ENCODE data around the gene LMNA.
A peak's percentile ranks its signal among the peaks of the same experiment; 100 is the strongest.

Gene LMNA

GRCh38 chr1:156138458-156138867 lies 24.0 kb downstream of the LMNA start:
- H3K4me3 ChIP-seq (ENCODE audit: low read depth in 1 of 2, low read length in 2 of 2): no peak overlapping the region
- H3K27ac ChIP-seq (ENCODE audit: low read length): no peak overlapping the region
- no peaks in the 10 kb centered on the region for H3K9me3 ChIP-seq (ENCODE audit: control insufficient read depth in 1 of 2, low read length in 2 of 2)
- peaks cover 61 to 64% of the 10 kb centered on the region in 2 donors for H3K36me3 ChIP-seq (ENCODE audit: control insufficient read depth in 1 of 2, insufficient read depth in 2 of 2, low read length in 2 of 2)
- no peaks in the 10 kb centered on the region for H3K27me3 ChIP-seq (ENCODE audit: low read depth, low read length)
- H3K4me1 ChIP-seq (ENCODE audit: control insufficient read depth in 1 of 2, insufficient read depth in 2 of 2, low read length in 2 of 2): peaks cover 0 to 36% of the 10 kb centered on the region in 2 donors

GRCh38 chr1:156140879-156141707 lies 26.6 kb downstream of the LMNA start:
- peaks cover 35 to 38% of the 10 kb centered on the region in 2 donors for H3K36me3 ChIP-seq (ENCODE audit: control insufficient read depth in 1 of 2, insufficient read depth in 2 of 2, low read length in 2 of 2)
- no peaks in the 10 kb centered on the region for H3K27me3 ChIP-seq (ENCODE audit: low read depth, low read length)
- H3K4me3 ChIP-seq (ENCODE audit: low read depth in 1 of 2, low read length in 2 of 2): no peak overlapping the region
- H3K27ac ChIP-seq (ENCODE audit: low read length): no peak overlapping the region
- peaks cover 6 to 44% of the 10 kb centered on the region in 2 donors for H3K4me1 ChIP-seq (ENCODE audit: control insufficient read depth in 1 of 2, insufficient read depth in 2 of 2, low read length in 2 of 2)
- H3K9me3 ChIP-seq (ENCODE audit: control insufficient read depth in 1 of 2, low read length in 2 of 2): no peaks in the 10 kb centered on the region

GRCh38 chr1:156143765-156144489 lies 29.4 kb downstream of the LMNA start:
- H3K4me3 ChIP-seq (ENCODE audit: low read depth in 1 of 2, low read length in 2 of 2): no peak overlapping the region
- no peaks in the 10 kb centered on the region for H3K9me3 ChIP-seq (ENCODE audit: control insufficient read depth in 1 of 2, low read length in 2 of 2)
- no peaks in the 10 kb centered on the region for H3K27me3 ChIP-seq (ENCODE audit: low read depth, low read length)
- no peak overlapping the region for H3K27ac ChIP-seq (ENCODE audit: low read length)
- H3K36me3 ChIP-seq (ENCODE audit: control insufficient read depth in 1 of 2, insufficient read depth in 2 of 2, low read length in 2 of 2): peaks cover 8 to 10% of the 10 kb centered on the region in 2 donors
- H3K4me1 ChIP-seq (ENCODE audit: control insufficient read depth in 1 of 2, insufficient read depth in 2 of 2, low read length in 2 of 2): peaks cover 14 to 43% of the 10 kb centered on the region in 2 donors

- H3K36me3 ChIP-seq (ENCODE audit: control insufficient read depth in 1 of 2, insufficient read depth in 2 of 2, low read length in 2 of 2): peaks cover 4 to 8% of the 10 kb centered on the region in 2 donors
- no peaks in the 10 kb centered on the region for H3K27me3 ChIP-seq (ENCODE audit: low read depth, low read length)
- H3K9me3 ChIP-seq (ENCODE audit: control insufficient read depth in 1 of 2, low read length in 2 of 2): no peaks in the 10 kb centered on the region
- H3K4me1 ChIP-seq (ENCODE audit: control insufficient read depth in 1 of 2, insufficient read depth in 2 of 2, low read length in 2 of 2): peaks cover 14 to 37% of the 10 kb centered on the region in 2 donors
- H3K4me3 ChIP-seq (ENCODE audit: low read depth in 1 of 2, low read length in 2 of 2): no peak overlapping the region
- no peak overlapping the region for H3K27ac ChIP-seq (ENCODE audit: low read length)
These were observed 30.2 kb downstream of the LMNA start for GRCh38 chr1:156144742-156145141.

GRCh38 chr1:156145650-156146019 lies 31.1 kb downstream of the LMNA start:
- Histone ChIP-seq H3K4me3 (ENCODE audit: low read depth in 1 of 2, low read length in 2 of 2) (no peak overlapping the region), H3K9me3 (ENCODE audit: control insufficient read depth in 1 of 2, low read length in 2 of 2) (no peaks in the 10 kb centered on the region), H3K27ac (ENCODE audit: low read length) (no peak overlapping the region), H3K4me1 (ENCODE audit: control insufficient read depth in 1 of 2, insufficient read depth in 2 of 2, low read length in 2 of 2) (peaks cover 14 to 28% of the 10 kb centered on the region in 2 donors), H3K27me3 (ENCODE audit: low read depth, low read length) (no peaks in the 10 kb centered on the region), H3K36me3 (ENCODE audit: control insufficient read depth in 1 of 2, insufficient read depth in 2 of 2, low read length in 2 of 2) (peaks cover 0 to 4% of the 10 kb centered on the region in 2 donors)

GRCh38 chr1:156146020-156146768 lies 31.7 kb downstream of the LMNA start:
- H3K4me3 ChIP-seq (ENCODE audit: low read depth in 1 of 2, low read length in 2 of 2): peak overlapping the region in 1 of 2 donors; percentile 31
- H3K27ac ChIP-seq (ENCODE audit: low read length): no peak overlapping the region
- H3K4me1 ChIP-seq (ENCODE audit: control insufficient read depth in 1 of 2, insufficient read depth in 2 of 2, low read length in 2 of 2): peaks cover 14 to 22% of the 10 kb centered on the region in 2 donors
- H3K36me3 ChIP-seq (ENCODE audit: control insufficient read depth in 1 of 2, insufficient read depth in 2 of 2, low read length in 2 of 2): no peaks in the 10 kb centered on the region
- no peaks in the 10 kb centered on the region for H3K9me3 ChIP-seq (ENCODE audit: control insufficient read depth in 1 of 2, low read length in 2 of 2)
- H3K27me3 ChIP-seq (ENCODE audit: low read depth, low read length): no peaks in the 10 kb centered on the region

GRCh38 chr1:156146769-156147405 lies 32.4 kb downstream of the LMNA start:
- Histone ChIP-seq H3K27ac (ENCODE audit: low read length) (no peak overlapping the region), H3K4me3 (ENCODE audit: low read depth in 1 of 2, low read length in 2 of 2) (peak overlapping the region in 1 of 2 donors; percentile 31), H3K9me3 (ENCODE audit: control insufficient read depth in 1 of 2, low read length in 2 of 2) (no peaks in the 10 kb centered on the region), H3K27me3 (ENCODE audit: low read depth, low read length) (no peaks in the 10 kb centered on the region), H3K4me1 (ENCODE audit: control insufficient read depth in 1 of 2, insufficient read depth in 2 of 2, low read length in 2 of 2) (peaks cover 14 to 19% of the 10 kb centered on the region in 2 donors), H3K36me3 (ENCODE audit: control insufficient read depth in 1 of 2, insufficient read depth in 2 of 2, low read length in 2 of 2) (no peaks in the 10 kb centered on the region)

- Histone ChIP-seq H3K36me3 (ENCODE audit: control insufficient read depth in 1 of 2, insufficient read depth in 2 of 2, low read length in 2 of 2) (no peaks in the 10 kb centered on the region), H3K27ac (ENCODE audit: low read length) (no peak overlapping the region), H3K4me1 (ENCODE audit: control insufficient read depth in 1 of 2, insufficient read depth in 2 of 2, low read length in 2 of 2) (peaks cover 14 to 19% of the 10 kb centered on the region in 2 donors), H3K9me3 (ENCODE audit: control insufficient read depth in 1 of 2, low read length in 2 of 2) (no peaks in the 10 kb centered on the region), H3K4me3 (ENCODE audit: low read depth in 1 of 2, low read length in 2 of 2) (no peak overlapping the region), H3K27me3 (ENCODE audit: low read depth, low read length) (no peaks in the 10 kb centered on the region)
These were observed 33.7 kb downstream of the LMNA start for GRCh38 chr1:156148216-156148615.

- peaks cover 13 to 14% of the 10 kb centered on the region in 2 donors for H3K4me1 ChIP-seq (ENCODE audit: control insufficient read depth in 1 of 2, insufficient read depth in 2 of 2, low read length in 2 of 2)
- no peaks in the 10 kb centered on the region for H3K27me3 ChIP-seq (ENCODE audit: low read depth, low read length)
- H3K36me3 ChIP-seq (ENCODE audit: control insufficient read depth in 1 of 2, insufficient read depth in 2 of 2, low read length in 2 of 2): no peaks in the 10 kb centered on the region
- no peak overlapping the region for H3K27ac ChIP-seq (ENCODE audit: low read length)
- H3K9me3 ChIP-seq (ENCODE audit: control insufficient read depth in 1 of 2, low read length in 2 of 2): no peaks in the 10 kb centered on the region
- no peak overlapping the region for H3K4me3 ChIP-seq (ENCODE audit: low read depth in 1 of 2, low read length in 2 of 2)
These were observed 35.1 kb downstream of the LMNA start for GRCh38 chr1:156149374-156150332.

GRCh38 chr1:156150333-156151011 lies 36.0 kb downstream of the LMNA start:
- no peak overlapping the region for H3K27ac ChIP-seq (ENCODE audit: low read length)
- no peak overlapping the region for H3K4me3 ChIP-seq (ENCODE audit: low read depth in 1 of 2, low read length in 2 of 2)

More at GRCh38 chr1:156150333-156151011, 36.0 kb downstream of the LMNA start:
- Histone ChIP-seq H3K36me3 (ENCODE audit: control insufficient read depth in 1 of 2, insufficient read depth in 2 of 2, low read length in 2 of 2) (no peaks in the 10 kb centered on the region), H3K9me3 (ENCODE audit: control insufficient read depth in 1 of 2, low read length in 2 of 2) (no peaks in the 10 kb centered on the region), H3K4me1 (ENCODE audit: control insufficient read depth in 1 of 2, insufficient read depth in 2 of 2, low read length in 2 of 2) (peaks cover 13 to 14% of the 10 kb centered on the region in 2 donors), H3K27me3 (ENCODE audit: low read depth, low read length) (no peaks in the 10 kb centered on the region)
